GM20000 (cell line): ENCODE data around the gene DNM2.
"Not testable (repeated sequence)": the region's sequence is repeated elsewhere in the genome, so short reads cannot be mapped to it uniquely, and the experiment has no call there.

Experiments
- DNase-seq: peaks from one replicate; pipeline ENCODE4 v3.0.0; 2012; ENCODE audit warnings: low spot score
- CTCF ChIP-seq: IDR thresholded peaks from 2 replicates; pipeline ENCODE4 v1.5.1; 2012; ENCODE audit warnings: mild to moderate bottlenecking, control low read depth; ENCODE audit errors: extremely low read depth, missing control alignments

Gene DNM2

GRCh38 chr19:10861103-10861651 lies 143.3 kb downstream of the DNM2 start:
- peak; percentile 26 for TF ChIP-seq CTCF
- no peak for DNase-seq

DNA sequence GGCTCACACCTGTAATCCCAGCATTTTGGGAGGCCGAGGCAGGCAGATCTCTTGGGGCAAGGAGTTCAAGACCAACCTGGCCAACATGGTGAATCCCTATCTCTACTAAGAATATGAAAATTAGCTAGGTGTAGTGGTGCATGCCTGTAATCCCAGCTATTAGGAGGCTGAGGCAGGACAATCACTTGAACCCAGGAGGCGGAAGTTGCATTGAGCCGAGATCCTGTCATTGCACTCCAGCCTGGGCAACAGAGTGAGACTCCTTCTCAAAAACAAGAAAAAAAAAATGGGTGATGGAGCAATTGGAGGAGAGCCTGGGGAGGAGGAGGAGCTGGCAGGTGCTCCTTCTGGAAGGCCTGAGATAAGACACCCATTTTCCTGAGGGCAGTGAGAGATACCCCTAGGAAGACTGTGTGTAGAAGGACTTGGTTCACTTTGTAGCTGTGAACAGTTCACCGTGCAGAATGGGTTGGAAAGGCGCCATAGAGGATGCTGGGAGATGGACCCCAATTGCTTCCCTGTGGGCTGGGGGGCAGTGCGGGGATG lies 144.8 kb downstream of the DNM2 start:
- TF ChIP-seq CTCF = no peak
- DNase-seq = no peak

GRCh38 chr19:10863107-10863717 lies 145.3 kb downstream of the DNM2 start:
- no peak for DNase-seq
- TF ChIP-seq CTCF = no peak

- peak; percentile 82 for DNase-seq
- TF ChIP-seq CTCF = peak; percentile 86
Observed at GRCh38 chr19:10864538-10864899, 146.6 kb downstream of the DNM2 start.

- DNase-seq = no peak
- no peak for TF ChIP-seq CTCF
Observed at GRCh38 chr19:10866495-10866894, 148.6 kb downstream of the DNM2 start.

DNA sequence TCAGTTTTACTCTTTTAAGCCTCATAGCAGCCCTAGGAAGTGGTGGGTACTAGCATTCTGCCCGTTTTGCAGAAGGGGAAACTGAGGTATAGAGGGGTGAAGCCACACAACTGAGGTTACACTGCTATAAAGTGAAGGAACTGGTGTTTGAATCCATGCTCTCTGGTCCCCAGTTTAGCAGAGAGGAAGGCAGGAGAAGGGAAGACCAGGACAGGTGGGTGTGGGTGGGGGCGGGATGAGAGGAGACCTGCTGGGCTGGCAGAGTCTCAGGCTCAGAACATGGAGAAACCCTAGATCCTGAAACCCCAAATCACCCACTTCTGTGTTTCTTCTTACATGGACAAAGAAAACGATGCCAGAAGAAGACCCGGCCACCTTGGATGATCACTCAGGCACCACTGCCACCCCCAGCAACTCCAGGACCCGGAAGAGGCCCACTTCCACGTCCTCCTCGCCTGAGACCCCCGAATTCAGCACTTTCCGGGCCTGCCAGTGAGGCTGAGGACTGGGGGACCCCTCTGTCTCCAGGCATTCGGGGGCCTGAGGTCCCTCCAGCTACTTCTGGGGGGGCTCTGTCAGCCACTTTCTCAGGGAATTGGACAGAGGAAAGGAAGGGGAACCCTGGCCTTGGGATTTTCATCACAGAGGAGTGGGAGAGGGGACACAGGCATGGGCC lies 151.1 kb downstream of the DNM2 start:
- no peak for DNase-seq
- no peak for TF ChIP-seq CTCF

DNA sequence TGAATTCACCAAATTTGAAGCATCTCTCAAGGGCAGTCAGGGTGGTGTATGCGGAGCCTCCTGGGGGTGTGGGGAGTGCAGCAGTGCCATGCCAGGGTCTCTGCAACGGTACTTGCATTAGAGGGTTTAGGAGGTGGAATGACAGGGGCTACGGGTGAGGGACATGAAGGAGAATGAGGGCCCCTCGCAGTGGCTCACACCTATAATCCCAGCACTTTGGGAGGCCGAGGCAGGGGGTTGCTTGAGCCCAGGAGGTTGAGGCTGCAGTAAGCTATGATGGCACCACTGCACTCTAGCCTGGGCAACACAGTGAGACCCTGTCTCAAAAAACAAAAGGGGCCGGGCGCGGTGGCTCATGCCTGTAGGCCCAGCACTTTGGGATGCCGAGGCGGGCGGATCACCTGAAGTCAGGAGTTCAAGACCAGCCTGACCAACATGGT lies 152.0 kb downstream of the DNM2 start:
- DNase-seq = not testable (repeated sequence)
